ENCODE data around the gene DLX1. TPM values are rescaled to one million over a fixed set of nuclear protein-coding genes. Genes with fewer than 3 reads are reported as not detected.
A peak's percentile ranks its signal among the peaks of the same experiment; 100 is the strongest.

DLX1 gene
- total RNA-seq, 2 experiments from 2014 or later: not detected

DNA sequence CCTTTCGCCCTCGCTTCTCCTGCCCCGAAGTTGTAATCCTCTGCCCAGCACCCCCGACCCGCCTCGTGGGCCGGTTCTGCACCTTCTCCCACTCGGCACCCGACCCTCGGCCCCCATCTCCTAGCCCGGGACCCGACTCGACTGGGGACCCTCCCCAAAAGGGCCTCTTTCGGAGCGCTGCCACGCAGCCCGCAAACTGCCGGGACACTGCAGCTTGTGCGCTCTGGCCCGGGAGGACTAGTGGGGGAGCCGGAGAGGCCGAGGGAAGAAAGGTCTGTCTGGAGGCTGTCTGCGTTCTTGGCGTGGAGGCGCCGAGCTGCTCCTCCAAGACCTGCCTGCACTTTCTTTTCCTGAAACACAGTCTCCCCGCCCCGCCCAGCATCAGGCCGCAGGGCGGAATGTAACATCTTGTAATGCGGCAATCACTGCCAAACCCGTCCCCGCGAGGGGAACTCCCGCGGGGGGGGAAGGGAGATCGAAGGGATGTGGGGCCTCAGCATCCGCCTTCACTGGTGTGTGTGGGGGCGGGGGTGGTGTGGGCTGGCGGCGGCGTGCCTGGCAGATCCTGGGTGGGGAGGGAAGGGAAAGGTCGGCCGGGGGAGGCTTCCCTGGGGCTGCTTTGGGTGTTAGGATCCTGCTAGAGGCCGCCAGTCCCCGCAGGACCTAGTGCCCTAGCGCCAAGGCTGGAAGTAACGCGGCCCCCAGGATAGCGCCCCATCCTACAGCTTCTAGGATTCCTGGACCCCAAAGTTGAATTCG lies 10.0 kb downstream of the DLX1 start:
- intact Hi-C loops (cut with DNase I, micrococcal nuclease): loop anchor here in 1 of 2 experiments (10.0 kb wide), 1 partner anchor 459 kb away; the partner anchor contains the start of gene PDK1
- Mint-ChIP-seq H3K4me1 (ENCODE audit: low read depth) (peaks cover 31% of the 10 kb centered on the region), H3K4me3 (peak overlapping the region; percentile 91), H3K27me3 (peaks cover 76% of the 10 kb centered on the region), H3K9me3 (no peaks in the 10 kb centered on the region), H3K27ac (peak overlapping the region; percentile 76), H3K36me3 (ENCODE audit: low read depth) (no peaks in the 10 kb centered on the region)
- peak; percentile 86 for ATAC-seq (ENCODE audit: poor library complexity)
- POLR2A ChIA-PET: interaction anchor here (0.9 to 2.5 kb wide), 3 partner anchors 9 to 369 kb away, joined by 3 to 9 read pairs (median 3); partner anchors contain the start of gene DLX1
- TF ChIP-seq, protein P1, sequence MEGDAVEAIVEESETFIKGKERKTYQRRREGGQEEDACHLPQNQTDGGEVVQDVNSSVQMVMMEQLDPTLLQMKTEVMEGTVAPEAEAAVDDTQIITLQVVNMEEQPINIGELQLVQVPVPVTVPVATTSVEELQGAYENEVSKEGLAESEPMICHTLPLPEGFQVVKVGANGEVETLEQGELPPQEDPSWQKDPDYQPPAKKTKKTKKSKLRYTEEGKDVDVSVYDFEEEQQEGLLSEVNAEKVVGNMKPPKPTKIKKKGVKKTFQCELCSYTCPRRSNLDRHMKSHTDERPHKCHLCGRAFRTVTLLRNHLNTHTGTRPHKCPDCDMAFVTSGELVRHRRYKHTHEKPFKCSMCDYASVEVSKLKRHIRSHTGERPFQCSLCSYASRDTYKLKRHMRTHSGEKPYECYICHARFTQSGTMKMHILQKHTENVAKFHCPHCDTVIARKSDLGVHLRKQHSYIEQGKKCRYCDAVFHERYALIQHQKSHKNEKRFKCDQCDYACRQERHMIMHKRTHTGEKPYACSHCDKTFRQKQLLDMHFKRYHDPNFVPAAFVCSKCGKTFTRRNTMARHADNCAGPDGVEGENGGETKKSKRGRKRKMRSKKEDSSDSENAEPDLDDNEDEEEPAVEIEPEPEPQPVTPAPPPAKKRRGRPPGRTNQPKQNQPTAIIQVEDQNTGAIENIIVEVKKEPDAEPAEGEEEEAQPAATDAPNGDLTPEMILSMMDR (IDR thresholded peaks at IDR 0.05): no peak
- Histone ChIP-seq H3K27me3 (ENCODE audit: control insufficient read depth in 1 of 2, insufficient read depth in 2 of 2, low read length in 2 of 2) (peaks cover 93 to 97% of the 10 kb centered on the region in 2 experiments), H3K9me3 (ENCODE audit: control insufficient read depth in 1 of 2, insufficient read depth in 1 of 2, low read length in 2 of 2) (peaks cover 9 to 66% of the 10 kb centered on the region in 2 experiments), H3K4me3 (ENCODE audit: low read length) (peak overlapping the region; percentile 57), H3K36me3 (ENCODE audit: insufficient read depth, low read length) (no peaks in the 10 kb centered on the region), H3K27ac (ENCODE audit: low read depth in 1 of 2, low read length in 2 of 2) (no peak overlapping the region), H3K4me1 (ENCODE audit: insufficient read depth, low read length) (peaks cover 75% of the 10 kb centered on the region)
- DNase-seq: peak; percentile 55 to 91 (median 71)
- CTCF ChIA-PET: interaction anchor here (0.7 to 1.2 kb wide), 3 partner anchors 9 to 32 kb away, joined by 3 to 6 read pairs (median 3); no protein-coding TSS in a partner anchor

DNA sequence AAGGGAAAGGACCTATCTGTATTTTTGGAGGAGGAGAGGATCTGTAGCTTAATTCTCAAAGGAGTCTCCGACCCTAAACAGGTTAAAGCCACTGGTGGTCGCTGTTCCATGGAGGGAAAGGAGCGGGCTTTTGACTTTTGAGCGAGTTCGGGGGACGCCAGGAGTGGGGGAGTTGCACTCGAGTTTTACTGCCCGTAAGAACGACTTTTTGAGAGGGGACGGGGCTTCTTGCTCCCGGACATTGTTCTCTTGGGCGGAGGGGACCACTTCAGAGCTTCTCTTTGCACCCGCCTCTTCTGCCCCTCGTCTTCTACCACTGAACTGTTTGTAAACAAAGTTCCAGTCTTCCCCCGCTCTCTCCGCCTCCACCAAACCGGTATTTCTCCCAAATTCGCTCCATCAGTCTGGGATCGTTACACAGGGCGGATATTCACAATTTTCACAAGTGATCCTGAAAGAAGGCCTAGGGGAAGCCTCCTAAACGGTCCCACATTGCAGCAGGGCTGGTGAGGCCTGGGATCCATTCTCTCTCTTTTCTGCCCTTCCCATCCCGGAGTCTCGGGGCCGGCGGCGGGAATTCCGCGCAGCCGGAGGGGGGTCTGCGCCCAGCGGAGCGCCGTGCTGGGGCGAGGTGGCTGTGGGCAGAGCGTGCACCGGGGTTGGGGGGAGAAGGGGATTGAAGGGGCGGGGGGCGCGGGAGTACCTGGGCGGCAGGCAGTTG lies 10.8 kb downstream of the DLX1 start:
- ATAC-seq (ENCODE audit: poor library complexity) (no peak), DNase-seq (peak in 1 of 14 experiments; percentile 21)
- Histone ChIP-seq H3K4me3 (ENCODE audit: low read length) (peak overlapping the region; percentile 57), H3K36me3 (ENCODE audit: insufficient read depth, low read length) (no peaks in the 10 kb centered on the region), H3K27me3 (ENCODE audit: control insufficient read depth in 1 of 2, insufficient read depth in 2 of 2, low read length in 2 of 2) (peaks cover 92 to 97% of the 10 kb centered on the region in 2 experiments), H3K27ac (ENCODE audit: low read depth in 1 of 2, low read length in 2 of 2) (no peak overlapping the region), H3K4me1 (ENCODE audit: insufficient read depth, low read length) (peaks cover 75% of the 10 kb centered on the region), H3K9me3 (ENCODE audit: control insufficient read depth in 1 of 2, insufficient read depth in 1 of 2, low read length in 2 of 2) (peaks cover 9 to 67% of the 10 kb centered on the region in 2 experiments)
- POLR2A ChIA-PET: interaction anchor here (0.9 to 2.5 kb wide), 6 partner anchors 8 to 368 kb away, joined by 3 to 9 read pairs (median 3); partner anchors contain the start of gene DLX1
- TF ChIP-seq, protein P1 (IDR thresholded peaks at IDR 0.05): no peak
- Mint-ChIP-seq H3K9me3 (no peaks in the 10 kb centered on the region), H3K27ac (peak overlapping the region; percentile 76), H3K27me3 (peaks cover 76% of the 10 kb centered on the region), H3K36me3 (ENCODE audit: low read depth) (no peaks in the 10 kb centered on the region), H3K4me1 (ENCODE audit: low read depth) (peaks cover 35% of the 10 kb centered on the region), H3K4me3 (peak overlapping the region; percentile 91)
- intact Hi-C loops (cut with DNase I, micrococcal nuclease): loop anchor here in 1 of 2 experiments (10.0 kb wide), 1 partner anchor 459 kb away; the partner anchor contains the start of gene PDK1
- CTCF ChIA-PET: interaction anchor here (1.0 to 1.2 kb wide), 2 partner anchors 9 to 31 kb away, joined by 3 to 6 read pairs; no protein-coding TSS in a partner anchor

All from CD4-positive, alpha-beta T cell (primary cell).